NCI-H2107 treated with DMSO at 0.1 percent for 48 hours (cell line): ENCODE data around the gene EHMT1.
A peak's percentile ranks its signal among the peaks of the same experiment; 100 is the strongest.

Source experiments
- DNase-seq: peaks from one replicate; lab custom pipeline; 2025; ENCODE audit not compliant: unreplicated experiment; lab: John Stamatoyannopoulos, UW

EHMT1 gene

GRCh38 chr9:137781906-137782585, 163.2 kb downstream of the EHMT1 start:
- DNase-seq: no peak

- DNase-seq: no peak
Observed at GRCh38 chr9:137783521-137783920, 164.7 kb downstream of the EHMT1 start.

- DNase-seq: no peak
Observed at GRCh38 chr9:137784046-137784445, 165.2 kb downstream of the EHMT1 start.

GRCh38 chr9:137784641-137785513, 166.1 kb downstream of the EHMT1 start:
- DNase-seq: no peak

DNA sequence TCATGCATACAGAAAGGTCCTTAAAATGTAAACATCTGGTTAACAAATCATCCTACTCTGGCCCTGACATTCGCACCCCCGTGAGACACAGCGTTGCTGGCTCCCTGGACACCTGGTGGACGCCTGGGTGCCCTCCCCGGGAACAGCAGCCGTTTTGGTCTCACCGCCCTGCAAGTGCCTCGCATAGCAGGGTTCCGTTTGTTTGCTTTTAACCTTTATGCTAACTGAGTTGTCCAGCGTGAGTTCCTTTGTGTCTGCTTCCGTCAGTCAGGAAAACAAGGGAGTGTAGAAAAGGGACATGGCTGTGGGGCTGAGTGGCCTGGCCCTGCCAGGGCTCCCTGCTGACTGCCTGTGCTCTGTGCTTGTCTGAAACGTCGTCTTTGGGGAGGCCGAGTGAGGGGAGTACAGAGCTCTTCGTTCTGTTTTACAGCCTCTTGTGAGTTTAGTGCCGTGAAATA, 166.9 kb downstream of the EHMT1 start:
- DNase-seq: no peak

GRCh38 chr9:137786511-137786920, 167.7 kb downstream of the EHMT1 start:
- DNase-seq: no peak

GRCh38 chr9:137787381-137787780, 168.6 kb downstream of the EHMT1 start:
- DNase-seq: no peak

- DNase-seq: no peak
Observed at GRCh38 chr9:137787786-137788505, 169.1 kb downstream of the EHMT1 start.

GRCh38 chr9:137788561-137789294, 169.9 kb downstream of the EHMT1 start:
- no peak for DNase-seq

DNA sequence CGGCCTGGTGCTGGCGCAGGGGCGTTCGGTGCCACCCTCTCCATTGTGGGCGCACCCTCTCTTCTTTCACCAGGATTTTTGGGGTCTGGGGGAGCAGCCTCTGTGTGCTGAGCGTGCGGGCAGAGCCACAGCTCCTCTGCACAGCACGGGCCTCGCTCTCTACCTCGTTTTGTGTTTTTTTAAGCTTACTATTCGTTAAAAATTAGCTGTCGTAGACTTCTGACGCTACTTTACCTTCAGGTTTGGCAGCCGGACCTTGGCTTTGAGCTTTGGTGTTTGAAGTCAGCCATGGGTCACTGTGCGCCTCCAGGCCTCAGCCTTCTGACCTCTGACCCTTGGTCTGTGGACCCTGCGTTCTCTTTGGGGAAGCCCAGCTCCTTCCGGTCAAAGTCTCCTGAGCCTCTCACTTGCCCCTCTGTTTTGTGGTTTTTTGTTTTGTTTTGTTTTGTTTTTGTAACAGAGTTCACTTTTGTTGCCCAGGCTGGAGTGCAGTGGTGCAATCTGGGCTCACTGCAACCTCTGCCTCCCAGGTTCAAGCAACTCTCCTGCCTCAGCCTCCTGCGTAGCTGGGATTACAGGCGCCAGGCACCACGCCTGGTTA, 170.6 kb downstream of the EHMT1 start:
- no peak for DNase-seq

- DNase-seq: no peak
Observed at GRCh38 chr9:137791947-137792346, 173.1 kb downstream of the EHMT1 start.

GRCh38 chr9:137793196-137793841, 174.5 kb downstream of the EHMT1 start:
- no peak for DNase-seq

DNA sequence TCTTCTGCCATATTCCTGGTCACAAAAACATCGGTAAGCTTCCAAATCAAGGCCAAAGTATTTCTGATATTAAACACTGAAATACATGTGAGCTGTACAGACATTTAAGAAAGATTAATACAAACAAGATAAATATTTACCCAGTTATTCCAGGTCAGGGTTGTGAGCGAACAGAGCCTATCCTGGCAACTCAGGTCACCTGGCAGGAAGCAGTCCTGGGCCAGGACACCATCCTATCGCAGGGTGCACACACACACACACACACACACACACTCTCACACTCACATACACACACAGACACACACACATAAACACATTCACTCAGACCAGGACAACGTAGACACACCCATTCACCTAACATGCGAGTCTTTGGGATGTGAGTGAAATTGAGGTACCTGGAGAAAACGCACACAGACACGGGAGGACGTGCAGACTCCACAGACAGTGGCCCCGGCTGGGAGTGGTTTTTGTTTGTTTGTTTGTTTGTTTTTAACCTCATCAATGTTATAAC, 176.4 kb downstream of the EHMT1 start:
- DNase-seq: no peak

DNA sequence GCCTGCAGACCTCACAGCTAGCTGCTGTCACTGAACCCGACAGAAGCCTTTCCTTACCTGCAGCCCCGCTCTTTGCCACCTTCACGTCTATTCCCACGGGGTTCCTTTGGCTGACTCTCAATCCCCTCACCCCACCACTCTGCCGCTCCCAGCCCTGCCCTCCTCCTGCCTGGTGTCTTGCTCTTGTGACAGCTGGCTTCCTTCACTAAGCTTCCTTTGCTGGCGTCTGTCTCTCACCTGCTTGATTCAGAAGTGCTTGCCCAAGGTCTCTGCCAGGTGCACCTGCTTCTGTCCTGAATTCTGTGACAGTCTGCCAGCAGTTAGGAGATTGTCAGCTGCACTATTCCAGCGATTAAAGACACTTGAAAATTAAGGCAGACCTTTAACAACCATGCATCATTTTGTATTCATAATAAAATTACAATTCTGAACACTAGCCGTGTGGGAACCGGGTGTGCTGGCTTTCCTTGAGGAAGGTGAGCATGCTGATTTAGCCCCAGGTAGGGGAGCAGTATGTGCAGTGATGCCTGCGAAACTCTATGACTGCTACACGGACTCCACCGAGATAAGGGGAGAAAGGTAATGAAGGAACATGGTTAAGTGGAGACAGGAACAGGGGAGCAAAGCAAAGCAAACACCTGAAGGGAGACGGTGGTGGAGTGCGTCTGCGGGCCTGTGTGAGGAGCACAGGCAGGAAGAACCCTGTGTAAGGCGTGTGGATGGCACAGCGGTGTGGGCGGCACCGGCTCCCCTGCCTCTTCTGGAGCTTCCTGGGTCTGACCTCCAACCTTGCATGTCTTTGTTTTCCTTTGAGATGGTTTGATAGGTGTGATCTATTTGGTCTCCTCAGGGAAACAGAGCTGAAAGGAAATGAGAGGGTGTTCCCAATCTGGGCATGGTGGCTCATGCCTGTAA, 178.7 kb downstream of the EHMT1 start:
- peak; percentile 97 for DNase-seq

- DNase-seq: no peak
Observed at GRCh38 chr9:137798142-137798541, 179.3 kb downstream of the EHMT1 start.

DNA sequence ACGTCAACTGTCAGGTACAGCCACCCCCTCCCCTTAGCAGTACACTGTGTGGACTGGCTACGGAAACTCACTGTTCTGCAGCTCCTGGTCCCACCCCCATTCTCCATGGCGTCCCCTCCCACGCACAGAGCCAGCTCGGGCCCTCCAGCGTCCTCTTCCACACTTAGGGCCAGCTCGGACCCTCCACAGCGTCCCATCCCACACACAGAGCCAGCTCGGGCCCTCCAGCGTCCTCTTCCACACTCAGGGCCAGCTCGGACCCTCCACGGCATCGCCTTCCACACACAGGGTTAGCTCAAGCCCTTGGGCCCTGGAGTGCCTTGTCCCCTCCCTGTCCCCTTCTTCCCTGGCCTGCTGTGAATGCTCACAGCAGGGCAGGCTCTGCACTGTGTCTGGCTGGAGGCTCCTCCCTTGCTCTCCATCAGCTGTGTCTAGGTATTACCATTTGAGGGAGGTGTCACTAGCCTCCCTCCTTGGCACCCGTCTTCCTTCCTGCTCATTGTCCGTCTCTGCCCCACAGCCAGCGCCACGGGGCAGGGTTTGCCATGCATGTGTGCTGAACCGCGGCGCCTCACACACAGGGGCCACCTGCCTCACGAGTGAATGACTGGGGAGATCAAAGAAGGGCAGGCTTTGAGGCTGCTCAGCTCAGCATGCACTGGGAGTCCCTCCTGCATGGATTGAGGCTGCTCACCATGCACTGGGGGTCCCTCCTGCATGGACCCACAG, 180.3 kb downstream of the EHMT1 start:
- DNase-seq: no peak

- DNase-seq: no peak
Observed at GRCh38 chr9:137799630-137799983, 180.8 kb downstream of the EHMT1 start.
